Activated CD8-positive, alpha-beta T cell treated with anti-CD3 and anti-CD28 coated beads for 36 hours (primary cell): Measurements from ENCODE around the gene ATXN1. TPM values are rescaled to one million over a fixed set of nuclear protein-coding genes. Genes with fewer than 3 reads are reported as not detected.

Experiments used
- ATAC-seq: fragments of 200-7000 bp; cut with Tn5 transposase; one replicate; pipeline ENCODE4 v1.10.0; 2021; ENCODE audit warnings: mild to moderate bottlenecking, moderate library complexity
- CTCF ChIA-PET: fragments of 350-600 bp; sonication (Branson Sonifier 250); formaldehyde crosslinking; loops from one replicate; lab custom pipeline; 2021; ENCODE audit warnings: antibody characterized with exemption; lab: Charles Lee
- POLR2A ChIA-PET: fragments of 350-600 bp; sonication (Branson Sonifier 250); formaldehyde crosslinking; loops from one replicate; lab custom pipeline; 2021; ENCODE audit warnings: antibody characterized with exemption; lab: Charles Lee
- DNase-seq: peaks from one replicate; pipeline ENCODE4 v3.0.0-alpha.2; 2020
- H3K27ac Mint-ChIP-seq: one replicate; pipeline ENCODE4 v1.8.0; 2021; ENCODE audit warnings: mild to moderate bottlenecking, mixed read lengths
- H3K27me3 Mint-ChIP-seq: one replicate; pipeline ENCODE4 v1.8.0; 2021; ENCODE audit warnings: mixed read lengths
- H3K36me3 Mint-ChIP-seq: one replicate; pipeline ENCODE4 v1.8.0; 2021; ENCODE audit warnings: low read depth, mixed read lengths
- H3K4me1 Mint-ChIP-seq: one replicate; pipeline ENCODE4 v1.8.0; 2021; ENCODE audit warnings: low read depth, mixed read lengths
- H3K4me3 Mint-ChIP-seq: one replicate; pipeline ENCODE4 v1.8.0; 2021; ENCODE audit warnings: mild to moderate bottlenecking, moderate library complexity, mixed read lengths
- H3K9me3 Mint-ChIP-seq: one replicate; pipeline ENCODE4 v1.8.0; 2021; ENCODE audit warnings: mixed read lengths
- intact Hi-C: fragments of 100-400 bp; cut with micrococcal nuclease; formaldehyde crosslinking; loops from one replicate; pipeline ENCODE4 v1.10.0; 2022
- total RNA-seq, 2 experiments: library from RNA; stranded (reverse); gene quantifications; one replicate each; pipeline ENCODE4 v1.2.3, GENCODE V29; 2021
- TF ChIP-seq, protein P1 (sequence below): fragments of 200-600 bp; IDR thresholded peaks from one replicate; pipeline ENCODE4 v1.8.0; 2022; ENCODE audit warnings: antibody characterized with exemption, mild to moderate bottlenecking

Gene ATXN1
- total RNA-seq, 2 experiments from 2014 or later, result 35.4 to 40.8 TPM

DNA sequence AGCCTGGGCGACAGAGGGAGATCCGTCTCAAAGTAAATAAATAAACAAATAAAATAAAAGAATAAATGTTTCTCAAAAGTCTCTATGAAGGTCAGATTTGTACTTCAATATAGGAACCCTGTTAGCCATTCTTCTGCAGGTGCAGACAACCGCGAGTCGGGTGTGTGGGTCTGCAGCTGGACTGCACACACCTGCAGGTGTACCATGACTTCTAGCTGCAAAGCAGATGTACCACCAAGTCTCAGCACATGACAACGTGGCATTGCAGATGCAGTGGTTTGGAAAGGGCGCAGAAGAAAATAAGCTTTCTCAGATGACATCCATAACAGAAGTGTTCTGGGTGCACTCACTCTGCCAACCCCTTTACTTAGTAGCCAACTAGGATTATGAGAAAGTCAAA is 239.7 kb downstream of the ATXN1 start:
- TF ChIP-seq, protein P1, sequence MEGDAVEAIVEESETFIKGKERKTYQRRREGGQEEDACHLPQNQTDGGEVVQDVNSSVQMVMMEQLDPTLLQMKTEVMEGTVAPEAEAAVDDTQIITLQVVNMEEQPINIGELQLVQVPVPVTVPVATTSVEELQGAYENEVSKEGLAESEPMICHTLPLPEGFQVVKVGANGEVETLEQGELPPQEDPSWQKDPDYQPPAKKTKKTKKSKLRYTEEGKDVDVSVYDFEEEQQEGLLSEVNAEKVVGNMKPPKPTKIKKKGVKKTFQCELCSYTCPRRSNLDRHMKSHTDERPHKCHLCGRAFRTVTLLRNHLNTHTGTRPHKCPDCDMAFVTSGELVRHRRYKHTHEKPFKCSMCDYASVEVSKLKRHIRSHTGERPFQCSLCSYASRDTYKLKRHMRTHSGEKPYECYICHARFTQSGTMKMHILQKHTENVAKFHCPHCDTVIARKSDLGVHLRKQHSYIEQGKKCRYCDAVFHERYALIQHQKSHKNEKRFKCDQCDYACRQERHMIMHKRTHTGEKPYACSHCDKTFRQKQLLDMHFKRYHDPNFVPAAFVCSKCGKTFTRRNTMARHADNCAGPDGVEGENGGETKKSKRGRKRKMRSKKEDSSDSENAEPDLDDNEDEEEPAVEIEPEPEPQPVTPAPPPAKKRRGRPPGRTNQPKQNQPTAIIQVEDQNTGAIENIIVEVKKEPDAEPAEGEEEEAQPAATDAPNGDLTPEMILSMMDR, result no peak
- Mint-ChIP-seq H3K27me3 (no peaks in the 10 kb centered on the region), H3K27ac (no peak overlapping the region), H3K36me3 (peaks cover 38% of the 10 kb centered on the region), H3K4me1 (peaks cover 49% of the 10 kb centered on the region), H3K9me3 (peaks cover 1% of the 10 kb centered on the region), H3K4me3 (no peak overlapping the region)
- ATAC-seq (no peak), DNase-seq (no peak)
- CTCF ChIA-PET, result interaction anchor here (1.4 to 1.9 kb wide), 2 partner anchors 9 to 10 kb away, joined by 4 to 5 read pairs; no protein-coding TSS in a partner anchor
- POLR2A ChIA-PET, result no interaction called here
- intact Hi-C loops, result no loop called here

DNA sequence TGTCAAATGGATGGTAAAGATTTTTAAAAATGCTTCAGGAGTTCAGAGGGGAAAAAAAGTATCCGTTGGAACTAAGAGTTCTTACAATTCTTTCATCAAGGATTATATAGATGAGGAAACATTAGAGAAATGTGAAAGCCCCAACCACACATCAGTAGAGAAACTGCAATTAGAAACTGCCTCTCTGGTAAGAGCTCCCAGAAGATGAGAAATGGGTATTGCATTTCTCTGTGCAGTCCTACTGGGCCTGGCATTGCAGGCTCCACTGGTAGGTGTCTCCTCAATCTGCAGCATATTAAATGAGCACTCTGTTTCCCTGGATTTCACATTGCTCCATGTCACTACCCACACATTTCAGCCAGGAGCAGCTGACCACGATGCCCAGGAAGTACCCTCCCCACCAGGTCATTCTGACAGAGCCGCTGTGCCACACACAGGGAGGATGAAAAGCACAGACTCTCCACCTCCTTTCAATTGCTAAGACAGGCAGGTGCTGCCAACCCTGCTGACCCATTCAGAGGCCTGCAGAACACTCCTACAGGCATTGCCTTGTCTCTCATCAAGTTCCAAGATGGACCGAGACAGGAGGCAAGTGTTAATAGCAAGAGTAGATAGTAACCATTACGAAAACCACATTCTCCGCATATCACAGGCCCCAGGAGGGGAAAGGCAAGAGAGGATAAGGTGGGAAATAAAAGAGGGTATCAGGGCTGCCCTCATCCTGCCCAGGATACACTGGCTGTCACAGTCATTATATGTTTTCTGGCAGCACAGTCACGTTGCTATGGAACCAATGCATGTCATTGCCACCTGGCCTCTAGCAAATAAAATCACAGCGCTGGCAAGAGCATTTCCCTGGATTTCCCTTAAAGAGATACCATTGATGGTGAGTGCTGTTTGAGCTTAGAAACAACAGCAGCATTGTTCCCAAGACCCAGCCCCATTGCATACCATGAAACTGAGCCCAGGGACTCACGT is 241.7 kb downstream of the ATXN1 start:
- TF ChIP-seq, protein P1, result no peak
- peaks cover 51% of the 10 kb centered on the region for H3K4me1 Mint-ChIP-seq
- ATAC-seq (no peak), DNase-seq (no peak)
- no peak overlapping the region for H3K27ac Mint-ChIP-seq
- ChIA-PET CTCF (no interaction called here), POLR2A (interaction anchor here (0.5 kb wide), 1 partner anchor 749 kb away, joined by 3 read pairs; no protein-coding TSS in a partner anchor)
- peaks cover 33% of the 10 kb centered on the region for H3K36me3 Mint-ChIP-seq
- intact Hi-C loops, result loop anchor here (10.0 kb wide), 1 partner anchor 135 kb away; no protein-coding TSS in a partner anchor
- no peak overlapping the region for H3K4me3 Mint-ChIP-seq
- no peaks in the 10 kb centered on the region for H3K9me3 Mint-ChIP-seq
- H3K27me3 Mint-ChIP-seq, result no peaks in the 10 kb centered on the region

DNA sequence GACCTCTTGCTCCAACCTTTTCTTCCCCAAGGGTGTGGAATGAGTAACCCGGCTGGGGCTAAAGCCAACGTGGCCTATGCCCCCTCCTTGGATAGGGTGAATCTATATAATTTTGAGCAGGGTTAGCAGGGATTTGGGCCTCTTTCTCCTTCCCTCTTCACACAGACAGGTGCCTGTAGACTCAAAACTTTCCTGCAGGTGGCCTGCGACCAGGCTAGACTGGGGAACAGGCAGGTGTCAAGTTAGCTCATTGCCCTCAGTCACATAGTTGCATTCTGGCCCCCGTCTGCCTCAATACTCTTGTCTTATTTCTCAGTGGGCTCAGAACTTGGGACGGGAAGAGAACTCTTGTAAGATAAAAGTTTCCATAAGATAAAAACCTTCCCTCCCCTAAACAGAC is 243.0 kb downstream of the ATXN1 start:
- TF ChIP-seq, protein P1, result no peak
- DNase-seq (no peak), ATAC-seq (no peak)
- Mint-ChIP-seq H3K4me3 (no peak overlapping the region), H3K36me3 (peaks cover 27% of the 10 kb centered on the region), H3K4me1 (peaks cover 52% of the 10 kb centered on the region), H3K9me3 (no peaks in the 10 kb centered on the region), H3K27ac (no peak overlapping the region), H3K27me3 (no peaks in the 10 kb centered on the region)
- intact Hi-C loops, result loop anchor here (10.0 kb wide), 1 partner anchor 137 kb away; no protein-coding TSS in a partner anchor
- ChIA-PET POLR2A (interaction anchor here (1.1 kb wide), 1 partner anchor 245 kb away, joined by 3 read pairs; no protein-coding TSS in a partner anchor), CTCF (interaction anchor here (0.8 to 1.5 kb wide), 4 partner anchors 141 to 254 kb away, joined by 3 to 5 read pairs (median 3); no protein-coding TSS in a partner anchor)

DNA sequence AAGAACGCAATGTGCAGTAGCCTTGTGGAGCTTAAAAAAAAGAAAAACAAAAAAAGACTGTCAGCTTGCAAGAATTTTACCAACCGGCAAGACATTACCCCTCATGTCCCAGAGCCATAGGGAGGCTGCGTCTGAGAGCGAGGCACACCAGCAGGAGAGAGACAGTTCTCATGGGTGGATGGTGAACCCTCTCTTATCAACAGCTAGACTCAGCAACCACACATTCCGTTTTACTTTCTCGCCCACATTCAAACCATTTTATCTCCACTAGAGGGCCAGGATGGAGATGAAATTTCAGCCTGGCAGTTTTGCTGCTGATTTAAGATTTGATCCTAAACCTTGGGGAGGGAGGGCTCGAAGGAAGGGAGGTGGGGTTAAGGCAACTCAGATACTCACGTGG is 247.0 kb downstream of the ATXN1 start:
- Mint-ChIP-seq H3K27ac (peak overlapping the region; percentile 8), H3K4me3 (no peak overlapping the region), H3K36me3 (peaks cover 11% of the 10 kb centered on the region), H3K4me1 (peaks cover 74% of the 10 kb centered on the region), H3K9me3 (no peaks in the 10 kb centered on the region), H3K27me3 (no peaks in the 10 kb centered on the region)
- ATAC-seq (peak; percentile 49), DNase-seq (peak; percentile 48)
- intact Hi-C loops, result loop anchor here (5.0 to 10.0 kb wide), 2 partner anchors 141 to 248 kb away; partner anchors contain the start of gene ATXN1
- ChIA-PET POLR2A (interaction anchor here (0.8 to 1.0 kb wide), 2 partner anchors 44 to 101 kb away, joined by 3 read pairs; no protein-coding TSS in a partner anchor), CTCF (interaction anchor here (0.7 to 5.5 kb wide), 29 partner anchors 8 to 257 kb away, joined by 3 to 68 read pairs (median 4); partner anchors contain the start of gene ATXN1)
- TF ChIP-seq, protein P1, result peak; percentile 61
